HUES6 (cell line): ENCODE measurements around the gene SNX24.

Source experiments
- H3K27ac ChIP-seq: 2 replicates; pipeline ENCODE4 v1.7.0; 2013; ENCODE audit warnings: low read depth, mild to moderate bottlenecking, low read length, inconsistent platforms
- H3K27me3 ChIP-seq: 2 replicates; pipeline ENCODE4 v1.6.1; 2013; ENCODE audit warnings: low read length; ENCODE audit not compliant: control insufficient read depth, insufficient read depth
- H3K36me3 ChIP-seq: 2 replicates; pipeline ENCODE4 v1.6.1; 2013; ENCODE audit warnings: low read length; ENCODE audit not compliant: control insufficient read depth, insufficient read depth
- H3K4me1 ChIP-seq: 2 replicates; pipeline ENCODE4 v1.6.1; 2013; ENCODE audit warnings: low read length; ENCODE audit not compliant: control insufficient read depth, insufficient read depth
- H3K4me3 ChIP-seq: 2 replicates; pipeline ENCODE4 v1.5.1; 2013; ENCODE audit warnings: low read depth, low read length
- H3K9ac ChIP-seq: one replicate; pipeline ENCODE4 v1.6.1; 2013; ENCODE audit warnings: mild to moderate bottlenecking, low read length
- H3K9me3 ChIP-seq: 2 replicates; pipeline ENCODE4 v1.6.1; 2013; ENCODE audit warnings: low read depth, low read length; ENCODE audit not compliant: control insufficient read depth, insufficient read depth

SNX24 gene

GRCh38 chr5:122942164-122942914, 96.9 kb downstream of the SNX24 start:
- H3K36me3 ChIP-seq = no peaks in the 10 kb centered on the region
- H3K9me3 ChIP-seq = no peaks in the 10 kb centered on the region
- peaks cover 14% of the 10 kb centered on the region for H3K4me1 ChIP-seq
- H3K4me3 ChIP-seq = no peak overlapping the region
- H3K9ac ChIP-seq = no peak overlapping the region
- no peak overlapping the region for H3K27ac ChIP-seq
- no peaks in the 10 kb centered on the region for H3K27me3 ChIP-seq

GRCh38 chr5:122943050-122943698, 97.8 kb downstream of the SNX24 start:
- peaks cover 10% of the 10 kb centered on the region; the same call in 1 of the 2 replicates for H3K4me1 ChIP-seq
- no peak overlapping the region for H3K27ac ChIP-seq
- H3K9ac ChIP-seq = no peak overlapping the region
- H3K27me3 ChIP-seq = no peaks in the 10 kb centered on the region
- no peaks in the 10 kb centered on the region for H3K9me3 ChIP-seq
- H3K4me3 ChIP-seq = no peak overlapping the region
- H3K36me3 ChIP-seq = no peaks in the 10 kb centered on the region

- Histone ChIP-seq H3K9me3 (no peaks in the 10 kb centered on the region), H3K27me3 (no peaks in the 10 kb centered on the region), H3K27ac (no peak overlapping the region), H3K4me3 (no peak overlapping the region), H3K4me1 (peaks cover 10% of the 10 kb centered on the region; the same call in 1 of the 2 replicates), H3K36me3 (no peaks in the 10 kb centered on the region), H3K9ac (no peak overlapping the region)
Measured at GRCh38 chr5:122944051-122944450, 98.6 kb downstream of the SNX24 start.

DNA sequence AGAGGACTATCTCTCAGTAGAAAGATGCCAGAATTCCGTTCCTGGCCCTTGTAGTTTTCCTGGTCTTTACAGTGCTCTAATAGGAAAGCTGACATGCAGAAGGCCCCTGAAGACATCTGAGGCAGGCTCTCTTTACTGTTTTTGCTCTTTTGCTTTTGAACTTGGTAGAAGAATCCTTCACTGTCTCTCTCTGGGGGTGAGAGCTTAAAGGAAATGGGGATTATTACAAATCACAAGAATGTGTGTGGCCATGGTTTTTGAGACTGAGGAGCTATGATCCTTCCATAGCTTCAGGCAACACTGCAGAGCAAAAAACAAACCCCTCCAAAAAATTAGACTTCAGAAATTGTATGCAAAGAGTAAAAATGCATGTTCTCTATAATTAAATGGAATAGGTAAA, 102.0 kb downstream of the SNX24 start:
- Histone ChIP-seq H3K27me3 (no peaks in the 10 kb centered on the region), H3K4me3 (no peak overlapping the region), H3K27ac (no peak overlapping the region), H3K4me1 (peaks cover 10% of the 10 kb centered on the region), H3K9ac (no peak overlapping the region), H3K36me3 (no peaks in the 10 kb centered on the region), H3K9me3 (no peaks in the 10 kb centered on the region)

- Histone ChIP-seq H3K27ac (no peak overlapping the region), H3K27me3 (no peaks in the 10 kb centered on the region), H3K4me1 (peaks cover 10% of the 10 kb centered on the region), H3K4me3 (no peak overlapping the region), H3K36me3 (no peaks in the 10 kb centered on the region), H3K9me3 (no peaks in the 10 kb centered on the region), H3K9ac (no peak overlapping the region)
Measured at GRCh38 chr5:122947772-122948171, 102.4 kb downstream of the SNX24 start.

DNA sequence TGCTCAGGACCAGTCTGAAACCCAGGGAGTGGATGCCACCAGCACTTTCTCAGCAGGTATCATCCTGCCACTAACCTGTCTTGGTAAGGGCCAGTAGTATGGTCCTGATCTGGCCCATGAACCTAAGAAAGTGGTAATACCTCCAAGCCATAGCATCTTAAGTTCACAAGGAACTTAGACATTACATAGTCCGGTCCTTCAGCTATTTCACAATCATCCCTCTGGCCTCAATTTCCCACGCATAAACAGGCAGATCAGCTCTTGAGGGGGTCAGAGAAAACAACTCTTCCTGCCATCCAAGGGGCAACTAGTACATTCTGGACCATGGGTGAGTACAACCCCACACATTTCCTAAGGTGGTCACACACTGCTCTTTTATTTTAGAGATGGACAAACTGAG, 102.9 kb downstream of the SNX24 start:
- Histone ChIP-seq H3K9me3 (no peaks in the 10 kb centered on the region), H3K27ac (no peak overlapping the region), H3K9ac (no peak overlapping the region), H3K27me3 (no peaks in the 10 kb centered on the region), H3K4me1 (peaks cover 6% of the 10 kb centered on the region; the same call in 1 of the 2 replicates), H3K36me3 (no peaks in the 10 kb centered on the region), H3K4me3 (no peak overlapping the region)

DNA sequence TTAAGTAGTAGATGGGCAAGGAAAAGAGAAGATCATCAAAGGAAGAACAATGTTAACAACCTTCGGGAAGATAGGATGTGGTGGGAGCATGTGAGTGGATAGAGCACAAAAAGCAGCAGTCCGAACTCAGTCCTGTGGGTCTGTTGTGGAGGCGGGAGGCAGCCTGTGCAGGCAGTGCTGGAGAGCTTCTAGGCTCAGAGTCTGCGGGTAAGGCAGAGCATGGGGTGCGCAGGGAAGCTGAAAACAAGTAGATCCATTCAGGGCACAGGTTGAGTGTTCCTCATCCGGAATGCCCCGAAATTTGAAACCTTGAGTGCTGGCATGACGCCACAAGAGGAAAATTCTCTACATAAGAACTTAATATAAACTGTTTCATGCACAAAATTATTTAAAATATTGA, 106.2 kb downstream of the SNX24 start:
- Histone ChIP-seq H3K27ac (no peak overlapping the region), H3K36me3 (no peaks in the 10 kb centered on the region), H3K9me3 (no peaks in the 10 kb centered on the region), H3K4me1 (peaks cover 6% of the 10 kb centered on the region; the same call in 1 of the 2 replicates), H3K4me3 (no peak overlapping the region), H3K27me3 (no peaks in the 10 kb centered on the region), H3K9ac (no peak overlapping the region)

DNA sequence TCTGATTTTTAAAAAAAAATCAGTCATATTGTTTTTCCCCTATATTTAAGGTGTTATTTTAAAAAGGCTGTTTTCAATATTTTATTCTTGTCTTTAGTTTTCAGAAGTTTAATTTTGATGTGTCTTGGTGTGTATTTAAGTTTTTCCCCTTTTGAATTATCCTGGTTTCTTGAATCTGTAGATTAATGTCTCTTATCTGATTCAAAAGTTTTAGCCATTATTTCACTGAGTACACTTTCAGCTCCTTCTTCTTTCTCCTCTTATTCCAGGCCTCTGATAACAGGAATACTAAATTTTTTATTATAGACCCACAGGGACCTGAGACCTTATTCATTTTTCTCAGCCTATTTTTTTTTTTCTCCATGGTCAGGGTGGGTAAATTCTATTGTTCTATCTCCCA, 109.3 kb downstream of the SNX24 start:
- no peaks in the 10 kb centered on the region for H3K27me3 ChIP-seq
- no peak overlapping the region for H3K9ac ChIP-seq
- H3K27ac ChIP-seq = no peak overlapping the region
- no peaks in the 10 kb centered on the region for H3K36me3 ChIP-seq
- peaks cover under 1% of the 10 kb centered on the region; the same call in 1 of the 2 replicates for H3K4me1 ChIP-seq
- no peaks in the 10 kb centered on the region for H3K9me3 ChIP-seq
- no peak overlapping the region for H3K4me3 ChIP-seq

GRCh38 chr5:122957457-122957856, 112.0 kb downstream of the SNX24 start:
- Histone ChIP-seq H3K4me3 (no peak overlapping the region), H3K27ac (no peak overlapping the region), H3K36me3 (no peaks in the 10 kb centered on the region), H3K9me3 (no peaks in the 10 kb centered on the region), H3K4me1 (peaks cover 16% of the 10 kb centered on the region), H3K27me3 (no peaks in the 10 kb centered on the region), H3K9ac (no peak overlapping the region)

GRCh38 chr5:122959740-122960445, 114.5 kb downstream of the SNX24 start:
- H3K36me3 ChIP-seq = no peaks in the 10 kb centered on the region
- no peak overlapping the region for H3K27ac ChIP-seq
- H3K4me1 ChIP-seq = peaks cover 16% of the 10 kb centered on the region
- no peak overlapping the region for H3K4me3 ChIP-seq
- no peaks in the 10 kb centered on the region for H3K9me3 ChIP-seq
- no peak overlapping the region for H3K9ac ChIP-seq
- H3K27me3 ChIP-seq = no peaks in the 10 kb centered on the region

DNA sequence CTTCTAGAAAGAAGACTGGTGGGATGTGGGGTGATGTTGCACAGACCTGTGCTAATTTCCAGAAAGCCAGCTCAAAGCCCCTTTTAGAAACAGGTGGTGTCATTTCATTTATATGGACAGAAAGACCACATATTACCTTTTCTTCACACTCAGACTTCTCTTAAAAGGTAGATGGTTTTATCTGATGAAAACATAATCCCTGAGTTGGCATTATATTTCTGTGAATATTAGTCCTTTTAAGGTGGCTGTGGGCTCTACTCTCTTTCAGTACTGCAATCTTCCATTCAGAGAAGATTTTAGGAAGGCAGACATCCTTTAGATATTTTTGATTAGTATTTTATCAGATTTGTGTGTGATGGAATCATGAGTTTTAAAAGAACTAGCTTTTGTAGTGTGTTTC, 117.9 kb downstream of the SNX24 start:
- Histone ChIP-seq H3K27me3 (no peaks in the 10 kb centered on the region), H3K27ac (no peak overlapping the region), H3K9me3 (no peaks in the 10 kb centered on the region), H3K9ac (no peak overlapping the region), H3K4me1 (peaks cover 16% of the 10 kb centered on the region), H3K4me3 (no peak overlapping the region), H3K36me3 (no peaks in the 10 kb centered on the region)
